Measurements from ENCODE around the gene BHLHE41.

DNA sequence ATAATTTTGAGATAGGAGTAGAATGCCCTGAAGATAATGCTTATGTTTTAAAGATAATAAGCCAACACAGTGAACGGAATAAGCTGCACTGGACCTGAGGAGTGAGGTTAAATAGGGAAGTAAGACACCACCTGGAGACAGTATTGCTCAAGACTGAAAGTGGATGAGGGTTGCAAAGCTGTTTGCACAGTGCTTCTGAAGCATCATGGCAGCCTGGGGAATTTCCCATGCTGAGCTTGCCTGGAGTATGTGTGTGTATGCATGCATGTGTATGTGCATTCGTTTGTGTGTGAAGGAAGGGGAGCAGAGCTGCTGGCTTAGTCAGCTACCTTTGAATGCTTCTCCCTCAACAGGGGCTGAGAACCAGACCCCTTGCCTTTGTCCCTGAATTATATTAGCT lies 35.8 kb downstream of the BHLHE41 start:
- TF ChIP-seq, protein P1, sequence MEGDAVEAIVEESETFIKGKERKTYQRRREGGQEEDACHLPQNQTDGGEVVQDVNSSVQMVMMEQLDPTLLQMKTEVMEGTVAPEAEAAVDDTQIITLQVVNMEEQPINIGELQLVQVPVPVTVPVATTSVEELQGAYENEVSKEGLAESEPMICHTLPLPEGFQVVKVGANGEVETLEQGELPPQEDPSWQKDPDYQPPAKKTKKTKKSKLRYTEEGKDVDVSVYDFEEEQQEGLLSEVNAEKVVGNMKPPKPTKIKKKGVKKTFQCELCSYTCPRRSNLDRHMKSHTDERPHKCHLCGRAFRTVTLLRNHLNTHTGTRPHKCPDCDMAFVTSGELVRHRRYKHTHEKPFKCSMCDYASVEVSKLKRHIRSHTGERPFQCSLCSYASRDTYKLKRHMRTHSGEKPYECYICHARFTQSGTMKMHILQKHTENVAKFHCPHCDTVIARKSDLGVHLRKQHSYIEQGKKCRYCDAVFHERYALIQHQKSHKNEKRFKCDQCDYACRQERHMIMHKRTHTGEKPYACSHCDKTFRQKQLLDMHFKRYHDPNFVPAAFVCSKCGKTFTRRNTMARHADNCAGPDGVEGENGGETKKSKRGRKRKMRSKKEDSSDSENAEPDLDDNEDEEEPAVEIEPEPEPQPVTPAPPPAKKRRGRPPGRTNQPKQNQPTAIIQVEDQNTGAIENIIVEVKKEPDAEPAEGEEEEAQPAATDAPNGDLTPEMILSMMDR (IDR thresholded peaks at IDR 0.05) = no peak
- no peak for TF ChIP-seq POLR2A (IDR thresholded peaks at IDR 0.05)
